Retinal pigment epithelial cell (primary cell): ENCODE measurements around the gene TMEM131L.

Experiments
- DNase-seq: peaks from one replicate; pipeline ENCODE4 v3.0.0-alpha.2; 2010; ENCODE audit warnings: low read depth
- H3K4me3 ChIP-seq: 2 replicates; pipeline ENCODE4 v1.5.1; 2011; ENCODE audit warnings: mild to moderate bottlenecking, low read length, control low read depth, moderate library complexity
- CTCF ChIP-seq: conservative IDR thresholded peaks from 2 replicates; pipeline ENCODE4 v1.5.1; 2011; ENCODE audit warnings: low read depth, low read length, control low read depth, inconsistent platforms

TMEM131L gene

GRCh38 chr4:153622778-153623240 lies 156.6 kb downstream of the TMEM131L start:
- no peak for TF ChIP-seq CTCF
- DNase-seq, result no peak
- no peak overlapping the region for H3K4me3 ChIP-seq

- DNase-seq, result no peak
- no peak overlapping the region for H3K4me3 ChIP-seq
- no peak for TF ChIP-seq CTCF
These were observed 157.3 kb downstream of the TMEM131L start for GRCh38 chr4:153623491-153623890.

GRCh38 chr4:153628796-153629315 lies 162.7 kb downstream of the TMEM131L start:
- H3K4me3 ChIP-seq, result no peak overlapping the region
- DNase-seq, result no peak
- TF ChIP-seq CTCF, result no peak

GRCh38 chr4:153629776-153630175 lies 163.6 kb downstream of the TMEM131L start:
- no peak for TF ChIP-seq CTCF
- DNase-seq, result no peak
- H3K4me3 ChIP-seq, result no peak overlapping the region

GRCh38 chr4:153634738-153635353 lies 168.7 kb downstream of the TMEM131L start:
- no peak overlapping the region for H3K4me3 ChIP-seq
- TF ChIP-seq CTCF, result peak; percentile 75
- no peak for DNase-seq

GRCh38 chr4:153635846-153636245 lies 169.7 kb downstream of the TMEM131L start:
- TF ChIP-seq CTCF, result no peak

GRCh38 chr4:153637201-153637600 lies 171.0 kb downstream of the TMEM131L start:
- DNase-seq, result no peak
- H3K4me3 ChIP-seq, result no peak overlapping the region
- no peak for TF ChIP-seq CTCF

More at GRCh38 chr4:153635846-153636245, 169.7 kb downstream of the TMEM131L start:
- DNase-seq, result no peak
- no peak overlapping the region for H3K4me3 ChIP-seq
